Keratinocyte (primary cell): ENCODE measurements around the gene SPATS2L. TPM values are rescaled to one million over a fixed set of nuclear protein-coding genes. Genes with fewer than 3 reads are reported as not detected.

Source experiments
- DNase-seq: peaks from one replicate; pipeline ENCODE4 v3.0.0-alpha.2; 2011; ENCODE audit warnings: low read depth, missing footprints, low spot score
- FAIRE-seq: peaks from 2 replicates; lab custom pipeline; 2011; peaks lifted over from hg19 to GRCh38; lab: Jason Lieb, UNC
- H2AFZ ChIP-seq: 2 replicates; pipeline ENCODE4 v1.6.0; 2012; ENCODE audit warnings: low read length, control low read depth, inconsistent platforms; ENCODE audit not compliant: control insufficient read depth
- H3K27ac ChIP-seq: 2 replicates; pipeline ENCODE4 v1.5.1; 2011; ENCODE audit warnings: low read length; ENCODE audit not compliant: control insufficient read depth, insufficient read depth
- H3K27me3 ChIP-seq: 3 replicates; pipeline ENCODE4 v1.6.0; 2011; ENCODE audit warnings: low read length; ENCODE audit not compliant: control insufficient read depth, insufficient read depth; ENCODE audit errors: extremely low read depth
- H3K36me3 ChIP-seq, 2 experiments: 2 replicates in 1 of 2; 3 replicates in 1 of 2; pipeline ENCODE4 v1.5.1; 2011; ENCODE audit warnings: low read length in 2 of 2, mild to moderate bottlenecking in 1 of 2; ENCODE audit not compliant: control insufficient read depth in 2 of 2, insufficient read depth in 2 of 2; ENCODE audit errors: extremely low read depth in 1 of 2
- H3K4me1 ChIP-seq: 3 replicates; pipeline ENCODE4 v1.5.1; 2011; ENCODE audit warnings: low read length; ENCODE audit not compliant: control insufficient read depth, insufficient read depth; ENCODE audit errors: extremely low read depth
- H3K4me2 ChIP-seq: 3 replicates; pipeline ENCODE4 v1.6.0; 2011; ENCODE audit warnings: low read depth, low read length; ENCODE audit not compliant: control insufficient read depth, insufficient read depth; ENCODE audit errors: extremely low read depth
- H3K4me3 ChIP-seq, 3 experiments: fragments of 200-600 bp in 1 of 3; sonication (generic) in 1 of 3; 2 replicates in 2 of 3; 3 replicates in 1 of 3; pipeline ENCODE4 v1.5.1; 2011 to 2016; ENCODE audit warnings: low read length in 3 of 3, mild to moderate bottlenecking in 3 of 3, control low read depth in 2 of 3, inconsistent platforms in 1 of 3, low read depth in 1 of 3, mixed read lengths in 1 of 3, mixed run types in 1 of 3, moderate library complexity in 1 of 3; ENCODE audit not compliant: control insufficient read depth in 2 of 3, insufficient read depth in 2 of 3; ENCODE audit errors: extremely low read depth in 1 of 3
- H3K79me2 ChIP-seq: 2 replicates; pipeline ENCODE4 v1.6.0; 2012; ENCODE audit warnings: low read length; ENCODE audit not compliant: control insufficient read depth, insufficient read depth
- H3K9ac ChIP-seq: 3 replicates; pipeline ENCODE4 v1.6.0; 2011; ENCODE audit warnings: low read length; ENCODE audit not compliant: control insufficient read depth, insufficient read depth; ENCODE audit errors: extremely low read depth
- H3K9me1 ChIP-seq: 3 replicates; pipeline ENCODE4 v1.6.0; 2011; ENCODE audit warnings: low read length; ENCODE audit not compliant: control insufficient read depth, insufficient read depth; ENCODE audit errors: extremely low read depth
- H3K9me3 ChIP-seq: 2 replicates; pipeline ENCODE4 v1.5.1; 2012; ENCODE audit warnings: low read depth, low read length; ENCODE audit not compliant: control insufficient read depth
- H4K20me1 ChIP-seq: 3 replicates; pipeline ENCODE4 v1.6.0; 2011; ENCODE audit warnings: low read length; ENCODE audit not compliant: control insufficient read depth, insufficient read depth; ENCODE audit errors: extremely low read depth
- EZH2 ChIP-seq: IDR thresholded peaks from one replicate; pipeline ENCODE4 v1.6.1; 2012; ENCODE audit warnings: inconsistent platforms, mild to moderate bottlenecking, low read length, moderate library complexity
- dilution Hi-C: fragments of 300-500 bp; cut with MboI; formaldehyde crosslinking; loops from one replicate; pipeline ENCODE4 v1.7.0; 2020; ENCODE audit warnings: low sequenced_read_pairs; ENCODE audit not compliant: extremely low pct_ligation_motif_present
- polyA plus RNA-seq, 5 experiments: library from polyadenylated mRNA; depleted of rRNA in 3 of 5; stranded (reverse) in 3 of 5; stranded (forward) in 1 of 5; unstranded in 1 of 5; fragments of >200 nt; gene quantifications; 1 replicate in 1 of 5; 2 replicates in 3 of 5; 3 replicates in 1 of 5; pipeline versions ENCODE4 v1.2.1 to v1.2.3, GENCODE V29; 2011 to 2012; ENCODE audit warnings: missing spikeins in 2 of 5, low read depth in 1 of 5, low replicate concordance in 1 of 5
- TF ChIP-seq, protein P1 (sequence below), 3 experiments: IDR thresholded peaks in 1 of 3; conservative IDR thresholded peaks in 1 of 3; optimal IDR thresholded peaks in 1 of 3; 2 replicates in 2 of 3; 3 replicates in 1 of 3; pipeline versions ENCODE3 to v1.5.1; 2011; ENCODE audit warnings: low read length in 3 of 3, mild to moderate bottlenecking in 3 of 3, moderate library complexity in 2 of 3, control low read depth in 1 of 3, inconsistent platforms in 1 of 3; ENCODE audit not compliant: insufficient read depth in 2 of 3; ENCODE audit errors: extremely low read depth in 1 of 3

SPATS2L gene
- polyA plus RNA-seq, 1 donor (not counting 4 experiments of a cell fraction or from before 2014, with no cell fraction given) = 95.3 TPM

DNA sequence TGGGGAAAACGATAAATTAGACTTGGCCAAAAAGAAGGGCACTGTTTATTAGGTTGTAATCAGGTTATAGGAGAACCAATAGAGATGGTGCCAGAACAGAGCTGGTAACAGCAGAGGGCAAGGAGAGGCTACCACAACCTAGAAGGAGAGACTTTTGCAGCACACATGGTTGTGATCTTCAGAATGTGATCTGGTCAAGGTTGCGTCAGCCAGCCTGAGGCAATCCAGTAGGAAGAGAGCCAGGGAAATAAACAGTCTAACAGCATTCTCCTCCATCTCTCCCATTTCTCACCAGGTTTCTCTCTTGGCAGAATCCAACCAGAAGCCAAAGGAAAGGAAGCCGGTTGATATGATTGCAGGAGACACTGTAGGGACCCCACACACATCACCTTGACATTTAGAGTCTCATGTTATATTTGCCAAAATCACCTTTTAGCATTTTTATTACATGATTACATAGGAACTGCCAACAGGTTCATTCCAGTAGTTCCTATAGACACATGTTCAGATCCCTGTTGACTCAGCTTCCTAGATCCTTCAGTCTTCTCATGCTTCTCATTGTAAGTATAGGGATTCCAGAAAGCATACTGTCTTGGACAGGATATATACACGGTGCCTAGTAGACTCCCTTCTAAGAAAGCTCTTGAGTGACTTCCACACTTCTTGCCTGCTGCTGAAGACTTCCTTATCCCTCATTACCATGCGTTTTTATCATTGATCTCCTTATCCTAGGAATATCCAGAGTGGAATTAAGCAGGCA lies 17.6 kb upstream of the SPATS2L start:
- Histone ChIP-seq H3K36me3 (no peaks in the 10 kb centered on the region), H2AFZ (no peak overlapping the region), H3K4me2 (no peak overlapping the region), H3K9me1 (no peaks in the 10 kb centered on the region), H3K9me3 (no peaks in the 10 kb centered on the region), H3K4me3 (no peak overlapping the region), H3K27ac (no peak overlapping the region), H4K20me1 (no peaks in the 10 kb centered on the region), H3K4me1 (peaks cover 10% of the 10 kb centered on the region), H3K27me3 (no peaks in the 10 kb centered on the region), H3K9ac (no peak overlapping the region), H3K79me2 (no peaks in the 10 kb centered on the region)
- DNase-seq (no peak), FAIRE-seq (peak; percentile 78)
- dilution Hi-C loops = no loop called here
- no peak for TF ChIP-seq EZH2
- TF ChIP-seq, protein P1, sequence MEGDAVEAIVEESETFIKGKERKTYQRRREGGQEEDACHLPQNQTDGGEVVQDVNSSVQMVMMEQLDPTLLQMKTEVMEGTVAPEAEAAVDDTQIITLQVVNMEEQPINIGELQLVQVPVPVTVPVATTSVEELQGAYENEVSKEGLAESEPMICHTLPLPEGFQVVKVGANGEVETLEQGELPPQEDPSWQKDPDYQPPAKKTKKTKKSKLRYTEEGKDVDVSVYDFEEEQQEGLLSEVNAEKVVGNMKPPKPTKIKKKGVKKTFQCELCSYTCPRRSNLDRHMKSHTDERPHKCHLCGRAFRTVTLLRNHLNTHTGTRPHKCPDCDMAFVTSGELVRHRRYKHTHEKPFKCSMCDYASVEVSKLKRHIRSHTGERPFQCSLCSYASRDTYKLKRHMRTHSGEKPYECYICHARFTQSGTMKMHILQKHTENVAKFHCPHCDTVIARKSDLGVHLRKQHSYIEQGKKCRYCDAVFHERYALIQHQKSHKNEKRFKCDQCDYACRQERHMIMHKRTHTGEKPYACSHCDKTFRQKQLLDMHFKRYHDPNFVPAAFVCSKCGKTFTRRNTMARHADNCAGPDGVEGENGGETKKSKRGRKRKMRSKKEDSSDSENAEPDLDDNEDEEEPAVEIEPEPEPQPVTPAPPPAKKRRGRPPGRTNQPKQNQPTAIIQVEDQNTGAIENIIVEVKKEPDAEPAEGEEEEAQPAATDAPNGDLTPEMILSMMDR (optimal IDR thresholded peaks at IDR 0.05 in 1 of 3, IDR thresholded peaks at IDR 0.05 in 1 of 3, conservative IDR thresholded peaks at IDR 0.05 in 1 of 3; ENCODE audit: extremely low read depth in 1 of 3, insufficient read depth in 2 of 3, low read length in 3 of 3) = no peak

DNA sequence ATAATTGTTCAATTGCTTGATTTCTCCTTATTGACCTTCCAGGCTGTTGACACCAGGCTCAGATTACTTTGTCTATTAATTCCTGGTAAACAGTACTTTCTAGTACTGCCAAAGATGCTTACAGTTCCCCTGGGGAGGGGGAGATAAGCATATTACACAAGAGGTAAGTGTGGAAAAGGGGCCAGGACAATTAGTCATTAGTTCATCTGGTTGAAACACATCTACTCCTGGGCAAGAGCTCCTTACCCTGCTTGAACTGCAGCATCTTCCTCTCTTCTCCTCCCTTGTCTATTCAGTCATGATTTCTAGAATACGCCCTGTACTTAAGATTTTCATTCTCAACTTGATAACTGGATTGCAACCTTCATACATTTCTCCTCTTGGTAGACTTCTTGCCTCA lies 10.4 kb upstream of the SPATS2L start:
- no peaks in the 10 kb centered on the region for H4K20me1 ChIP-seq
- dilution Hi-C loops = no loop called here
- H3K27me3 ChIP-seq = no peaks in the 10 kb centered on the region
- no peak overlapping the region for H3K4me3 ChIP-seq
- no peaks in the 10 kb centered on the region for H3K9me3 ChIP-seq
- no peaks in the 10 kb centered on the region for H3K9me1 ChIP-seq
- FAIRE-seq = no peak
- no peak for DNase-seq
- H3K79me2 ChIP-seq = no peaks in the 10 kb centered on the region
- no peak overlapping the region for H3K9ac ChIP-seq
- H2AFZ ChIP-seq = no peak overlapping the region
- peaks cover 11% of the 10 kb centered on the region for H3K4me1 ChIP-seq
- no peak overlapping the region for H3K27ac ChIP-seq
- no peak for TF ChIP-seq EZH2
- TF ChIP-seq, protein P1 (optimal IDR thresholded peaks at IDR 0.05 in 1 of 3, IDR thresholded peaks at IDR 0.05 in 1 of 3, conservative IDR thresholded peaks at IDR 0.05 in 1 of 3; ENCODE audit: extremely low read depth in 1 of 3, insufficient read depth in 2 of 3, low read length in 3 of 3) = no peak
- no peak overlapping the region for H3K4me2 ChIP-seq
- H3K36me3 ChIP-seq = no peaks in the 10 kb centered on the region
